ENCODE measurements around the gene SSTR5.

The SSTR5 gene

GRCh38 chr16:1093284-1094123, 21.0 kb downstream of the SSTR5 start:
- DNase-seq = no peak

GRCh38 chr16:1094124-1094479, 21.6 kb downstream of the SSTR5 start:
- no peak for DNase-seq

GRCh38 chr16:1094601-1095449, 22.3 kb downstream of the SSTR5 start:
- DNase-seq = no peak

GRCh38 chr16:1095450-1096168, 23.1 kb downstream of the SSTR5 start:
- no peak for DNase-seq

GRCh38 chr16:1096169-1097082, 23.9 kb downstream of the SSTR5 start, which contains the start of gene C1QTNF8:
TSS of gene C1QTNF8 (minus strand) at chr16:1096244. CDS start at chr16:1094922, 1,322 bp downstream.
- no peak for DNase-seq

- no peak for DNase-seq
Observed at GRCh38 chr16:1097156-1097555, 24.6 kb downstream of the SSTR5 start.

GRCh38 chr16:1097800-1098199, 25.3 kb downstream of the SSTR5 start:
- DNase-seq = no peak

GRCh38 chr16:1098266-1098991, 25.9 kb downstream of the SSTR5 start:
- DNase-seq = no peak

- DNase-seq = no peak
Observed at GRCh38 chr16:1099189-1100083, 26.9 kb downstream of the SSTR5 start.

GRCh38 chr16:1100084-1100800, 27.7 kb downstream of the SSTR5 start:
- DNase-seq = no peak

GRCh38 chr16:1101133-1101532, 28.6 kb downstream of the SSTR5 start:
- DNase-seq = no peak

GRCh38 chr16:1101573-1102332, 29.2 kb downstream of the SSTR5 start:
- no peak for DNase-seq

GRCh38 chr16:1102333-1102700, 29.8 kb downstream of the SSTR5 start:
- DNase-seq = no peak

- DNase-seq = no peak
Observed at GRCh38 chr16:1102921-1103635, 30.5 kb downstream of the SSTR5 start.

GRCh38 chr16:1103636-1103980, 31.1 kb downstream of the SSTR5 start:
- DNase-seq = no peak

GRCh38 chr16:1105888-1106620, 33.5 kb downstream of the SSTR5 start:
- DNase-seq = peak; percentile 42

- no peak for DNase-seq
Observed at GRCh38 chr16:1106659-1107058, 34.1 kb downstream of the SSTR5 start.

GRCh38 chr16:1107141-1107540, 34.6 kb downstream of the SSTR5 start:
- DNase-seq = no peak

All from NCI-H2107 (cell line).